Mammary epithelial cell (primary cell): ENCODE data around the gene NXNL1.

Experiments used
- EZH2 ChIP-seq: IDR thresholded peaks from 2 replicates; pipeline ENCODE4 v1.6.1; 2012; ENCODE audit warnings: low read length, inconsistent platforms, borderline replicate concordance
- TF ChIP-seq, protein P1 (sequence below), 2 donors: IDR thresholded peaks in 1 of 2; conservative IDR thresholded peaks in 1 of 2; 2 replicates each; pipeline ENCODE4 v1.5.1; 2011 to 2012; ENCODE audit warnings: inconsistent platforms in 2 of 2, low read length in 2 of 2, mild to moderate bottlenecking in 2 of 2, control low read depth in 1 of 2, low read depth in 1 of 2; ENCODE audit not compliant: insufficient read depth in 1 of 2; ENCODE audit errors: extremely low read depth in 1 of 2

DNA sequence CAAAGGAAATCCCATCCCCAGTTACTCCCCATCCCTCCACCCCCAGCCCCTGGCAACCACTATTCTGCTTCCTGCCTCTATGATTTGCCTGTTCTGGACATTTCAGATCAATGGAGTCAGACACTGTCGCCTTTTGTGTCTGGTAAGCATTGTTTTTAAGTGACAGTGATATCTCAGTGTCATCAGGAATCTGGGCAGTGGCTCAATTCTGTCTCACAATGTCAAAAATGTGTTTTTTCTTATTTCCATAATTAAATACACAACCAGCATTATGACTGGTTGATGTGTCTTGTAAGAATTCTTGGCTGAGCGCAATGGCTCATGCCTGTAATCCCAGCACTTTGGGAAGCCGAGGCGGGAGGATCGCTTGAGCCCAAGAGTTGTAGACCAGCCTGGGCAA is 30.6 kb upstream of the NXNL1 start:
- no peak for TF ChIP-seq EZH2
- TF ChIP-seq, protein P1, sequence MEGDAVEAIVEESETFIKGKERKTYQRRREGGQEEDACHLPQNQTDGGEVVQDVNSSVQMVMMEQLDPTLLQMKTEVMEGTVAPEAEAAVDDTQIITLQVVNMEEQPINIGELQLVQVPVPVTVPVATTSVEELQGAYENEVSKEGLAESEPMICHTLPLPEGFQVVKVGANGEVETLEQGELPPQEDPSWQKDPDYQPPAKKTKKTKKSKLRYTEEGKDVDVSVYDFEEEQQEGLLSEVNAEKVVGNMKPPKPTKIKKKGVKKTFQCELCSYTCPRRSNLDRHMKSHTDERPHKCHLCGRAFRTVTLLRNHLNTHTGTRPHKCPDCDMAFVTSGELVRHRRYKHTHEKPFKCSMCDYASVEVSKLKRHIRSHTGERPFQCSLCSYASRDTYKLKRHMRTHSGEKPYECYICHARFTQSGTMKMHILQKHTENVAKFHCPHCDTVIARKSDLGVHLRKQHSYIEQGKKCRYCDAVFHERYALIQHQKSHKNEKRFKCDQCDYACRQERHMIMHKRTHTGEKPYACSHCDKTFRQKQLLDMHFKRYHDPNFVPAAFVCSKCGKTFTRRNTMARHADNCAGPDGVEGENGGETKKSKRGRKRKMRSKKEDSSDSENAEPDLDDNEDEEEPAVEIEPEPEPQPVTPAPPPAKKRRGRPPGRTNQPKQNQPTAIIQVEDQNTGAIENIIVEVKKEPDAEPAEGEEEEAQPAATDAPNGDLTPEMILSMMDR (conservative IDR thresholded peaks at IDR 0.05 in 1 of 2, IDR thresholded peaks at IDR 0.05 in 1 of 2; ENCODE audit: extremely low read depth in 1 of 2, insufficient read depth in 1 of 2, low read depth in 1 of 2, low read length in 2 of 2), result no peak
